EL (cell line): ENCODE results near the gene IL31RA.
"Not testable (repeated sequence)": the region's sequence is repeated elsewhere in the genome, so short reads cannot be mapped to it uniquely, and the experiment has no call there.

ENCODE experiments used
- DNase-seq: peaks from one replicate; pipeline ENCODE4 v3.0.0-alpha.2; 2016

IL31RA gene

GRCh38 chr5:55927861-55928655, 76.9 kb downstream of the IL31RA start:
- DNase-seq = no peak

DNA sequence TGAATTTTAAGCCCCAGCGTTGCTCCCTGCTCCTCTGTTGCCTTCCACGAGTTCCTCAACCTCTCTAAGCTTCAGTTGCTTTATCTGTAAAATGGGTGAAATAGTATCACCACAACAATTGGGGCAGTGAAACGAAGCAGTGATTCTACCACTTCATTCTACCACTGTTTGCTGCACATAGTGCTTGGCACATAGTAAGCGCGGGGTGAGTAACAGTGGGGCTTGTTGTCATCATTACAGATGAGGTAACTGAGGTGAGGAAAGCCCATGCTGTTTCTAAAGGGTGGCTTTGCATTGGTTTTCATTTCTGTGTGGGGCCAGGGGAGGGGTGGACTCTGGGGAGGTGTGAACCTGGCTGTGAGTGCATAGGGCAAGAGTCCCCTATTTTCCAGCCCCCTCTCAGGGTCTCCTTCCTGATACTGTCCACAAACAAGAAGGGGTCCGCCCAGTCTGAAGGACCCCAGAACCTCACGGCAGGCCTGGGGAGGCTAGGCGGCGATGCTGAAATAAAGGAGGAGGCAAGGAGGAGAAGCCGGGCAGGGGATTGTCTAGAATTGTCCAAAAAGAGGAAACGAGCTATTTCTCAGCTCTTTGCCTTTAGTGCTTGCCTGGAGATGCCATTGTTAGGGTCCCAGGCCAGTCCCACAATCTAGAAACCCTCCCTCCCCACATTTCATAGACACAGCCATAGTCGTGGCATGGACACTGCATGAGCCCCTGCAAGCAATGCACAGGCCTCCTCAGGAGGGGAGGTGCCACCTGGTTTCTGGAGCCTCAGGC, 78.1 kb downstream of the IL31RA start:
- no peak for DNase-seq

DNA sequence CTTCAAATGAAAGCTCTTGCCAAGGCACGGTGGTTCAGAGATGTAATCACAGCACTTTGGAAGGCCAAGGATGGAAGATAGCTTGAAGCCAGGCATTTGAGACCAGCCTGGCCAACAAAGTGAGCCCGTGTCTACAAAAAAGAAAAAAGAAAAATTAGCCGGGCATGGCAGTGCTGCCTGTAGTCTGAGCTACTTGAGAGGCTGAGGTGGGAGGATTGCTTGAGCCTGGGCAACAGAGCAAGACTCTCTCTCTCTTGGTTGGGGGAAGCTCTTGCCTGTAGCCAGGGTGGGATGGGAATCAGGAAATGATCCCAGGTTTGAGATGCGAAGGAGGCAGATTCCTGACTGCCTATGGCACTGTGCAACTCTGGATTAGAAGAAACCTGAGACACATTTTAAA, 81.5 kb downstream of the IL31RA start:
- DNase-seq = no peak

- DNase-seq = no peak
Measured at GRCh38 chr5:55933377-55934114, 82.4 kb downstream of the IL31RA start.

- DNase-seq = no peak
Measured at GRCh38 chr5:55934115-55934613, 83.0 kb downstream of the IL31RA start.

DNA sequence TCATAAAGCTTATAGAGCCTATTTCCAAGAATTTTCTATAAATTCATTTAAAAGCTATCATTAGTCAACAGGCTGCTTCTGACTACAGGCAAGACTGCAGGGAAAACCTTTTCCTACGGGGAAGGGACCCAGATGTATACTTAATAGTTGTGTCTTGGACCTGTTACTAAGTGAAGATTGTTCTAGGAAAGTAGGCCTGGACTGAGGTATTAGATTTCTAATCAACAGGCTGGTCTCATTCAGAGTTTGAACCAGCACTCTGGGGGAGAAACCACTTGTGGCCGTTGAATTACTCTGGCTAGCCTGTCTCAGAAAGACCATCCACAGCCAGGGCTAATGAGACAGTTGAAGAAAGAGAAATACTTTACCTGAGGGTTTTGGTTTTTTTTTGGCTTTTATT, 83.6 kb downstream of the IL31RA start:
- DNase-seq = no peak

DNA sequence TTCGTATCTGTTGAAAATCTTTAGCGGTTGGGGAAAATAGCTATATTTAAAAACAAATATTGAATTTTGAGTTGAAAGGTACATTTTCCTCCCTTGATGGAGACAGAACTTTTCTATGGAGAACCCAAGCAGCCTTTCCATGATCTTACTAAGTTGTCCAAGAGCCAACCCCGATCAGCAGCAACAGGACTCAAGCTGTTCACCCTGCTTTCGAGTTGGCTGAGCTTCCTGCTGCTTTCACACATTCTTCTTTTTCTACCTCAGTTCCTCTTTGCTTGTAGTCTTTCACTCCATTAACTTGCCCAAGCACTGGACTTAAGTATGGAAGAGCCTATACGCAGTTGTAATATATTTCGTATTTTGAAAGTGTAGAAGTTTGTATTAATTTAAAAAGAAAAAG, 84.2 kb downstream of the IL31RA start:
- DNase-seq = no peak

DNA sequence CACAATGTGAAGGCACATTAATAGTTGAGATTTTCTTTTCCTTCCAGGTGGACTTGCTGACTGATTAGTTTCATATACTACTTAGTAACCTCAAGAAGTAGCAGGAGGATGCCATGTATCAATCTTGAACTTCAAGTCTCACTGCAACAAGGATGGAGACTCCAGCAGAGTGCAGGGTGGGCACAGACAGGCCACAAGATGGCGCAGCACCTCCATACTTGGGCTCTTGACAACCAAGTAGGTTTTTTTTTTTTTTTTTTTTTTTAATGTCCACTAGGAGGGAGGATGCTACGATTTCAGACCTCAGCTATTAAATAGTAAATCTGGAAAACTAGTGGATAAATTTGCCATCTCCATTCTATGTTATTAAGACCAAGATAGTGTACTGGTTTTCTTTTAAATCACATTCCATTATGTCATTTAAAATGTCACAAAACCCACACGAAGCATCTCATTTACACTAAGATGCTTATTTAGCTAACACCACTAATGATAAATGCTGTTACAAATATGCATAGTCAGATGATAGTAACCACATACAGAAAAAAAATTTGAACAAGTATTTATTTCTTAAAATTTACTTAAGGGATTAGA, 85.0 kb downstream of the IL31RA start:
- DNase-seq = peak; percentile 79

DNA sequence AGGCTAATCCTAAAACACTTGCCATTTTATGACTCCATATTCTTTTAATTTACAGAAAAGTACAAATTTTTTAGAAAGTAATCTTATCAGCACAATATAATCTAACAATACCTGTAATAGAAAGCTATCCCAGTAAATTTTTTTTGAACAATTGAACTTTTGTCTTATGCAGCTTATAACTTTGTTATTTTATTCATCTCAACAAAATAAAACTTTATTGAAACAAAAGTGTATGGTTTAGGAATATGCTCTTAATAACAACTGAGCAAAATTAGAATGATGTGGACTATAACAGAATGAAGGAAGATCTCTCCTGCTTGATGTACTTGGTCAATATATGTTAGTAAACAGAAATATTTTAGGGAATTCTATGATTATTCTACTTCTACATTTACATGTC, 86.4 kb downstream of the IL31RA start:
- DNase-seq = not testable (repeated sequence)

- DNase-seq = not testable (repeated sequence)
Measured at GRCh38 chr5:55941154-55941553, 90.0 kb downstream of the IL31RA start.

DNA sequence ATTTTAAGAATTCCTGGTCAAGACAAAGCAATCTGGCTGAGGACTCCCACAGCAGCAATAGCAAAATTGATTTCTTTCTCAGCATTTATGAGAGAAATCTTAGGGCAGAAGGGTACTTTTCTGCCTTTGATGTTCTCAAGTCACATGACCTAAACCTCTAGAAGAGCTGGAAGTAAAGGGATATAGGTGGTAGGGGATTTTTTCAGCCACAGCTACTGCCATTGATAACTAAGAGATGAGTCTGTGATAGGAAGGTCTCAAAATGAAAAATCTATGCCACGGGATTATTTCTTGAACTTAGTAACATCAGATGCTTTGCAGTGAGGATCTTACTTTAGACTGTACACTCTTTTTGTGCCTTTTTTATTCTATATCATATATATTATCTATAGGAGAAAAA, 108.1 kb downstream of the IL31RA start:
- no peak for DNase-seq

- no peak for DNase-seq
Measured at GRCh38 chr5:55960779-55961178, 109.6 kb downstream of the IL31RA start.

DNA sequence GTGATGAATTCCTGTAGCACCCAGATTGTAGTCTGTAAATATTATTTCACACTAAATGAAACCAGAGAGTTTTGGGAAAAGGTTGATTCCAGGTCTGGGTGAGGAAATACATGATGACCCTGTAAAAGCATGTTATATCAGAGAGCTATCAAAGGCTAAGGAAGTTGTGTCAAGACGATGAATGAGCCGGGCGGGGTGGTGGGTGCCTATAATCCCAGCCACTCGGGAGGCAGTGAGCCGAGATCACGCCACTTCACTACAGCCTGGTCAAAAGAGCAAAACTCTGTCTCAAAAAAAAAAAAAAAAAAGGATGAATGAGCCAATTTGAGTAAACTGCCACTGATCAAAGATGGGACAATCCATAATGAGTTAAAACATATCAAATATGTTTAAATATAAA, 114.4 kb downstream of the IL31RA start:
- no peak for DNase-seq

GRCh38 chr5:55966284-55966683, 115.1 kb downstream of the IL31RA start:
- DNase-seq = no peak

- peak; percentile 50 for DNase-seq
Measured at GRCh38 chr5:55969956-55970355, 118.8 kb downstream of the IL31RA start.
